Measurements from ENCODE around the gene ALDOB. TPM values are rescaled to one million over a fixed set of nuclear protein-coding genes. Genes with fewer than 3 reads are reported as not detected.

Gene ALDOB
- total RNA-seq, 2 donors from 2014 or later, result 0.24 to 0.85 TPM

- H3K36me3 ChIP-seq, result no peaks in the 10 kb centered on the region
- no peaks in the 10 kb centered on the region for H3K27me3 ChIP-seq
- no peaks in the 10 kb centered on the region for H3K4me1 ChIP-seq
- peaks cover 0 to 13% of the 10 kb centered on the region in 2 donors for H3K9me3 ChIP-seq
- DNase-seq (ENCODE audit: low spot score), result no peak
- no peak overlapping the region for H3K27ac ChIP-seq
- no peak for TF ChIP-seq CTCF (IDR thresholded peaks at IDR 0.05)
- no peak overlapping the region for H3K4me3 ChIP-seq
Observed at GRCh38 chr9:101419863-101420262, 15.7 kb downstream of the ALDOB start.

GRCh38 chr9:101418518-101419430, 16.8 kb downstream of the ALDOB start:
- no peak for TF ChIP-seq CTCF (IDR thresholded peaks at IDR 0.05)
- Histone ChIP-seq H3K27me3 (no peaks in the 10 kb centered on the region), H3K36me3 (no peaks in the 10 kb centered on the region), H3K27ac (no peak overlapping the region), H3K9me3 (peaks cover 0 to 24% of the 10 kb centered on the region in 2 donors), H3K4me3 (no peak overlapping the region), H3K4me1 (no peaks in the 10 kb centered on the region)
- DNase-seq (ENCODE audit: low spot score), result no peak

GRCh38 chr9:101417977-101418376, 17.6 kb downstream of the ALDOB start:
- H3K4me1 ChIP-seq, result no peaks in the 10 kb centered on the region

GRCh38 chr9:101417389-101417788, 18.2 kb downstream of the ALDOB start:
- H3K9me3 ChIP-seq, result peaks cover 4 to 38% of the 10 kb centered on the region in 2 donors

More at GRCh38 chr9:101417977-101418376, 17.6 kb downstream of the ALDOB start:
- TF ChIP-seq CTCF (IDR thresholded peaks at IDR 0.05), result no peak
- no peaks in the 10 kb centered on the region for H3K27me3 ChIP-seq
- no peak overlapping the region for H3K27ac ChIP-seq
- H3K4me3 ChIP-seq, result no peak overlapping the region
- H3K36me3 ChIP-seq, result no peaks in the 10 kb centered on the region
- H3K9me3 ChIP-seq, result peaks cover 0 to 32% of the 10 kb centered on the region in 2 donors
- no peak for DNase-seq (ENCODE audit: low spot score)

GRCh38 chr9:101415578-101415977, 20.0 kb downstream of the ALDOB start:
- Histone ChIP-seq H3K4me1 (no peaks in the 10 kb centered on the region), H3K27ac (no peak overlapping the region), H3K36me3 (no peaks in the 10 kb centered on the region), H3K9me3 (peaks cover 7 to 56% of the 10 kb centered on the region in 2 donors), H3K27me3 (no peaks in the 10 kb centered on the region), H3K4me3 (no peak overlapping the region)
- DNase-seq (ENCODE audit: low spot score), result no peak
- no peak for TF ChIP-seq CTCF (IDR thresholded peaks at IDR 0.05)

More at GRCh38 chr9:101417389-101417788, 18.2 kb downstream of the ALDOB start:
- H3K27me3 ChIP-seq, result no peaks in the 10 kb centered on the region
- TF ChIP-seq CTCF (IDR thresholded peaks at IDR 0.05), result no peak
- no peak for DNase-seq (ENCODE audit: low spot score)
- H3K4me1 ChIP-seq, result no peaks in the 10 kb centered on the region
- H3K4me3 ChIP-seq, result no peak overlapping the region
- H3K27ac ChIP-seq, result no peak overlapping the region
- no peaks in the 10 kb centered on the region for H3K36me3 ChIP-seq
